Sigmoid colon (tissue), 7 donors: ENCODE data around the gene NAT10. TPM values are rescaled to one million over a fixed set of nuclear protein-coding genes. Genes with fewer than 3 reads are reported as not detected.

Experiments used
- DNase-seq: peaks from one replicate; pipeline ENCODE4 v3.0.0-alpha.2; 2019
- H3K27ac ChIP-seq, 4 donors: fragments of 200-600 bp; sonication (generic); one replicate each; pipeline ENCODE4 v1.5.1; 2016 to 2019; ENCODE audit warnings: mild to moderate bottlenecking in 1 of 4
- H3K27me3 ChIP-seq, 3 donors: fragments of 200-600 bp; sonication (generic); one replicate each; pipeline ENCODE4 v1.5.1; 2019; ENCODE audit warnings: mild to moderate bottlenecking in 1 of 3
- H3K36me3 ChIP-seq, 4 donors: fragments of 200-600 bp; sonication (generic); one replicate each; pipeline ENCODE4 v1.5.1; 2016 to 2019
- H3K4me1 ChIP-seq, 4 donors: fragments of 200-600 bp; sonication (generic); one replicate each; pipeline ENCODE4 v1.5.1; 2017 to 2019
- H3K4me3 ChIP-seq, 4 donors: fragments of 200-600 bp; sonication (generic); one replicate each; pipeline ENCODE4 v1.5.1; 2017 to 2019; ENCODE audit warnings: mild to moderate bottlenecking in 2 of 4, moderate library complexity in 1 of 4
- H3K9me3 ChIP-seq, 4 donors: fragments of 200-600 bp in 3 of 4; sonication (generic) in 3 of 4; one replicate each; pipeline versions ENCODE4 v1.5.1 to v1.6.1; 2013 to 2019
- CTCF ChIP-seq, 4 experiments: fragments of 450-650 bp in 3 of 4; fragments of 200-600 bp in 1 of 4; IDR thresholded peaks; one replicate each; pipeline ENCODE4 v1.5.1; 2016 to 2019; ENCODE audit warnings: antibody characterized with exemption in 4 of 4, mild to moderate bottlenecking in 3 of 4, moderate library complexity in 2 of 4
- EP300 ChIP-seq, 4 donors: sonication (generic); formaldehyde crosslinking; IDR thresholded peaks; one replicate each; pipeline ENCODE4 v1.6.1; 2017; ENCODE audit warnings: antibody characterized with exemption in 4 of 4
- POLR2A ChIP-seq, 2 donors: fragments of 450-650 bp; IDR thresholded peaks; one replicate each; pipeline ENCODE4 v1.6.1; 2016; ENCODE audit warnings: antibody characterized with exemption in 2 of 2, mild to moderate bottlenecking in 2 of 2, moderate library complexity in 2 of 2
- POLR2AphosphoS5 ChIP-seq, 4 donors: sonication (generic); formaldehyde crosslinking; IDR thresholded peaks; one replicate each; pipeline ENCODE4 v1.6.1; 2017; ENCODE audit warnings: antibody characterized with exemption in 4 of 4
- WGBS, 2 donors: extraction: QIAGEN DNeasy Blood & Tissue Kit; methylation state at CpG; one replicate each; pipeline ENCODE4 v1.1.7; 2013; 5-methylcytosine and 5-hydroxymethylcytosine counted together
- intact Hi-C: fragments of 100-400 bp; cut with DNase I; formaldehyde crosslinking; loops from one replicate; pipeline ENCODE4 v1.15.1; 2023
- polyA plus RNA-seq, 3 donors: library from polyadenylated mRNA; stranded (reverse); fragments of 200-250 nt; gene quantifications; one replicate each; pipeline ENCODE4 v1.2.3, GENCODE V29; 2013
- total RNA-seq, 4 donors: library from RNA; depleted of rRNA; stranded (reverse); fragments of >200 nt; gene quantifications; one replicate each; pipeline ENCODE4 v1.1.0, GENCODE V29; 2016
- donor health status: healthy with polysubstance abuse.
- donor health status: Bipolar disorder and iron deficiency.
- donor health status: healthy.

The NAT10 gene
- total and polyA plus RNA-seq, 7 donors: 5.3 to 35.4 (median 17.4) TPM

- no peaks in the 10 kb centered on the region for H3K9me3 ChIP-seq
- no peak overlapping the region for H3K4me3 ChIP-seq
- TF ChIP-seq EP300 (IDR thresholded peaks at IDR 0.05) (no peak), POLR2AphosphoS5 (IDR thresholded peaks at IDR 0.05) (no peak), CTCF (IDR thresholded peaks at IDR 0.05) (no peak), POLR2A (IDR thresholded peaks at IDR 0.05) (no peak)
- 67 to 87% methylated on average over 16 of the region's 16 CpGs for WGBS, 2 donors
- H3K27ac ChIP-seq: peak overlapping the region; percentile 69 to 78 (median 77)
- peaks cover 0 to 37% (median 2%) of the 10 kb centered on the region in 4 donors for H3K36me3 ChIP-seq
- intact Hi-C loops: no loop called here
- no peak for DNase-seq
- H3K4me1 ChIP-seq: peaks cover 0 to 29% (median 25%) of the 10 kb centered on the region in 4 donors
- H3K27me3 ChIP-seq: no peaks in the 10 kb centered on the region
Observed at GRCh38 chr11:34154059-34154875, 48.8 kb downstream of the NAT10 start.

GRCh38 chr11:34155057-34155756 is 49.8 kb downstream of the NAT10 start:
- peak overlapping the region; percentile 69 to 78 (median 77) for H3K27ac ChIP-seq
- H3K9me3 ChIP-seq: no peaks in the 10 kb centered on the region
- H3K4me3 ChIP-seq: no peak overlapping the region
- intact Hi-C loops: no loop called here
- peaks cover 0 to 29% (median 25%) of the 10 kb centered on the region in 4 donors for H3K4me1 ChIP-seq
- DNase-seq: no peak
- WGBS, 2 donors: 80 to 85% methylated on average over 15 of the region's 15 CpGs
- no peaks in the 10 kb centered on the region for H3K27me3 ChIP-seq
- TF ChIP-seq POLR2A (IDR thresholded peaks at IDR 0.05) (no peak), EP300 (IDR thresholded peaks at IDR 0.05) (no peak), CTCF (IDR thresholded peaks at IDR 0.05) (no peak), POLR2AphosphoS5 (IDR thresholded peaks at IDR 0.05) (no peak)
- peaks cover 0 to 28% (median 2%) of the 10 kb centered on the region in 4 donors for H3K36me3 ChIP-seq

DNA sequence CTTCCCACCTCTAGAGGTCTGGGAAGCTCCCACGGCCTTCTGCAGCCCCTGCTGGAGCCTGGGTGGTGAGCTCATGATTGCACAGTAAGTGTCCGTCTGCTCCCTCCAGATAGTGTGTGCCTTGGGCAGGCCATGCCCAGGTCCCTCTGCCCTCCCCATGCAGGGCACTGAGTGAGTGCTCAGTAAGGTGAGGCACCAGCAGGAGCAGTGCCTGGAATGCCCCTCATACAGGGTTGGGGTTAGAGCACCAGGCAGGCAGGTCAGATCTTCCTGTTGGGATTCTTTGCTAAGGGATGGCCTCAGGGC is 50.3 kb downstream of the NAT10 start:
- H3K4me3 ChIP-seq: no peak overlapping the region
- peak overlapping the region; percentile 69 to 78 (median 77) for H3K27ac ChIP-seq
- 77 to 80% methylated on average over 2 of the region's 2 CpGs for WGBS, 2 donors

GRCh38 chr11:34157163-34157562 is 51.7 kb downstream of the NAT10 start:
- DNase-seq: no peak
- intact Hi-C loops: no loop called here
- Histone ChIP-seq H3K36me3 (peaks cover 0 to 13% (median 1%) of the 10 kb centered on the region in 4 donors), H3K9me3 (no peaks in the 10 kb centered on the region), H3K27me3 (no peaks in the 10 kb centered on the region), H3K4me1 (peaks cover 0 to 29% (median 25%) of the 10 kb centered on the region in 4 donors), H3K4me3 (no peak overlapping the region), H3K27ac (peak overlapping the region in 3 of 4 donors; percentile 3 to 33 (median 26))
- TF ChIP-seq POLR2A (IDR thresholded peaks at IDR 0.05) (no peak), POLR2AphosphoS5 (IDR thresholded peaks at IDR 0.05) (no peak), CTCF (IDR thresholded peaks at IDR 0.05) (no peak), EP300 (IDR thresholded peaks at IDR 0.05) (no peak)
- 86 to 92% methylated on average over 9 of the region's 9 CpGs for WGBS, 2 donors

More for the DNA sequence above, 50.3 kb downstream of the NAT10 start:
- DNase-seq: no peak
- Histone ChIP-seq H3K9me3 (no peaks in the 10 kb centered on the region), H3K36me3 (peaks cover 0 to 23% (median 2%) of the 10 kb centered on the region in 4 donors), H3K4me1 (peaks cover 0 to 29% (median 25%) of the 10 kb centered on the region in 4 donors), H3K27me3 (no peaks in the 10 kb centered on the region)
- intact Hi-C loops: no loop called here
- TF ChIP-seq POLR2AphosphoS5 (IDR thresholded peaks at IDR 0.05): no peak
- TF ChIP-seq CTCF (IDR thresholded peaks at IDR 0.05): no peak
- TF ChIP-seq EP300 (IDR thresholded peaks at IDR 0.05): no peak
- no peak for TF ChIP-seq POLR2A (IDR thresholded peaks at IDR 0.05)
